Esophagus muscularis mucosa (tissue), 4 donors: ENCODE results near the gene TBC1D5. TPM values are rescaled to one million over a fixed set of nuclear protein-coding genes. Genes with fewer than 3 reads are reported as not detected.

Experiments
- DNase-seq: peaks from one replicate; pipeline ENCODE4 v3.0.0-alpha.2; 2017; ENCODE audit errors: extremely low spot score
- H3K27ac ChIP-seq, 4 donors: fragments of 200-600 bp; sonication (generic); replicated peaks in 1 of 4; 1 replicate in 3 of 4; 2 replicates in 1 of 4; pipeline ENCODE4 v1.5.1; 2016 to 2019; ENCODE audit warnings: mild to moderate bottlenecking in 1 of 4
- H3K27me3 ChIP-seq, 4 donors: fragments of 200-600 bp; sonication (generic); one replicate each; pipeline versions ENCODE4 v1.5.1 to v1.6.0; 2016 to 2019
- H3K36me3 ChIP-seq, 4 donors: fragments of 200-600 bp; sonication (generic); one replicate each; pipeline ENCODE4 v1.5.1; 2016 to 2019
- H3K4me1 ChIP-seq, 4 donors: fragments of 200-600 bp; sonication (generic); one replicate each; pipeline ENCODE4 v1.5.1; 2016 to 2019
- H3K4me3 ChIP-seq, 4 donors: fragments of 200-600 bp; sonication (generic); 1 replicate in 2 of 4; 2 replicates in 2 of 4; pipeline ENCODE4 v1.5.1; 2016 to 2019; ENCODE audit warnings: mild to moderate bottlenecking in 4 of 4, moderate library complexity in 1 of 4
- H3K9me3 ChIP-seq, 4 donors: fragments of 200-600 bp; sonication (generic); 1 replicate in 3 of 4; 2 replicates in 1 of 4; pipeline ENCODE4 v1.5.1; 2016 to 2019
- EP300 ChIP-seq: sonication (generic); formaldehyde crosslinking; IDR thresholded peaks from one replicate; pipeline ENCODE4 v1.6.1; 2017; ENCODE audit warnings: antibody characterized with exemption
- POLR2A ChIP-seq: fragments of 450-650 bp; IDR thresholded peaks from one replicate; pipeline ENCODE4 v1.6.1; 2017; ENCODE audit warnings: antibody characterized with exemption, moderate library complexity, mild to moderate bottlenecking, low read depth
- POLR2AphosphoS5 ChIP-seq, 2 donors: sonication (generic); formaldehyde crosslinking; IDR thresholded peaks; one replicate each; pipeline ENCODE4 v1.6.1; 2017; ENCODE audit warnings: antibody characterized with exemption in 2 of 2
- WGBS: methylation state at CpG from one replicate; pipeline ENCODE4 v1.1.5; 2018; 5-methylcytosine and 5-hydroxymethylcytosine counted together
- intact Hi-C: fragments of 100-400 bp; cut with DNase I; formaldehyde crosslinking; loops from one replicate; pipeline ENCODE4 v1.15.1; 2023
- total RNA-seq, 4 donors: library from RNA; depleted of rRNA; stranded (reverse); fragments of >200 nt; gene quantifications; one replicate each; pipeline versions ENCODE4 v1.1.0 to v1.2.1, GENCODE V29; 2016
- TF ChIP-seq, protein P1 (sequence below), 3 experiments: fragments of 200-600 bp in 2 of 3; fragments of 450-650 bp in 1 of 3; sonication (generic) in 2 of 3; IDR thresholded peaks; one replicate each; pipeline ENCODE4 v1.5.1; 2017 to 2019; ENCODE audit warnings: antibody characterized with exemption in 3 of 3, mild to moderate bottlenecking in 2 of 3, moderate library complexity in 1 of 3

TBC1D5 gene
- total RNA-seq, 4 donors from 2014 or later = 54.0 to 83.1 (median 63.6) TPM

DNA sequence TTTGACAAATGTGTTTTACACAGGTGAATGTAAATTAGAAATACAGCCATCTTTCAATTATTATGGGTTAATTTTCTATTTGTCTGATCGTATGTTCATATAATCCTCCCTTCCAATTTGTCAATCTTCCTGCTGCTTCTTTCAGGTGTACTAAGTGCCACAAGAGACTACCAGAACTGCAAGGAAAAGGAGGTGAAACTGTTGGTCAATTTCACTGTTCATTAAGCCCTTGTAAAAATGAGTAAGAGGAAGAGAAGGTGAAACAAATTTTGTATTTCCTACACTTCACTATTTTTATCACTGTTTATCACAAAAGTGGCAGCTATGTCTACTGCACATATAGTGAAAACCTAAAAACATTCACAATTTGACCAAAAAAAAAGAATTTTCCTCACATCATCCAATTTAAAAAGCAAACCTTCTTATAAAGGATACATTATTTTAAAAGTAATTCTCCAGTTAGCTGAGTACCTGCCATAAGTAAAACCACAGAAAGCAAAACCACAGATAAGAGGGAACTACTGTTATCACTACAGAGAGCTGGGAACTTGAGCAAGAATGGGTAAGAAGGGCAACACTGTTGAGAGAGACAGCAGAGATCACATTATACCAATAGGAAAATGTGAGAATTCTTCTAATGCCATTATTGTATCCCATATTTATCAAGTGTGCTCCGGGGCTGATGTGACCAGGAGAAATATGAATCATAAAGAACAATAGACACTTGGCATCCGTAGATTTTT lies 163.0 kb downstream of the TBC1D5 start:
- H3K36me3 ChIP-seq = no peaks in the 10 kb centered on the region
- no peak for TF ChIP-seq POLR2AphosphoS5 (IDR thresholded peaks at IDR 0.05)
- TF ChIP-seq, protein P1, sequence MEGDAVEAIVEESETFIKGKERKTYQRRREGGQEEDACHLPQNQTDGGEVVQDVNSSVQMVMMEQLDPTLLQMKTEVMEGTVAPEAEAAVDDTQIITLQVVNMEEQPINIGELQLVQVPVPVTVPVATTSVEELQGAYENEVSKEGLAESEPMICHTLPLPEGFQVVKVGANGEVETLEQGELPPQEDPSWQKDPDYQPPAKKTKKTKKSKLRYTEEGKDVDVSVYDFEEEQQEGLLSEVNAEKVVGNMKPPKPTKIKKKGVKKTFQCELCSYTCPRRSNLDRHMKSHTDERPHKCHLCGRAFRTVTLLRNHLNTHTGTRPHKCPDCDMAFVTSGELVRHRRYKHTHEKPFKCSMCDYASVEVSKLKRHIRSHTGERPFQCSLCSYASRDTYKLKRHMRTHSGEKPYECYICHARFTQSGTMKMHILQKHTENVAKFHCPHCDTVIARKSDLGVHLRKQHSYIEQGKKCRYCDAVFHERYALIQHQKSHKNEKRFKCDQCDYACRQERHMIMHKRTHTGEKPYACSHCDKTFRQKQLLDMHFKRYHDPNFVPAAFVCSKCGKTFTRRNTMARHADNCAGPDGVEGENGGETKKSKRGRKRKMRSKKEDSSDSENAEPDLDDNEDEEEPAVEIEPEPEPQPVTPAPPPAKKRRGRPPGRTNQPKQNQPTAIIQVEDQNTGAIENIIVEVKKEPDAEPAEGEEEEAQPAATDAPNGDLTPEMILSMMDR (IDR thresholded peaks at IDR 0.05) = no peak
- no peak for TF ChIP-seq EP300
- TF ChIP-seq POLR2A = no peak
- no peak for DNase-seq
- no peak overlapping the region for H3K27ac ChIP-seq
- WGBS = 71% methylated on average over 3 of the region's 3 CpGs
- intact Hi-C loops = no loop called here
- peaks cover 6 to 11% (median 9%) of the 10 kb centered on the region in 4 donors for H3K4me1 ChIP-seq
- no peaks in the 10 kb centered on the region for H3K9me3 ChIP-seq
- H3K4me3 ChIP-seq = no peak overlapping the region
- H3K27me3 ChIP-seq = no peaks in the 10 kb centered on the region

DNA sequence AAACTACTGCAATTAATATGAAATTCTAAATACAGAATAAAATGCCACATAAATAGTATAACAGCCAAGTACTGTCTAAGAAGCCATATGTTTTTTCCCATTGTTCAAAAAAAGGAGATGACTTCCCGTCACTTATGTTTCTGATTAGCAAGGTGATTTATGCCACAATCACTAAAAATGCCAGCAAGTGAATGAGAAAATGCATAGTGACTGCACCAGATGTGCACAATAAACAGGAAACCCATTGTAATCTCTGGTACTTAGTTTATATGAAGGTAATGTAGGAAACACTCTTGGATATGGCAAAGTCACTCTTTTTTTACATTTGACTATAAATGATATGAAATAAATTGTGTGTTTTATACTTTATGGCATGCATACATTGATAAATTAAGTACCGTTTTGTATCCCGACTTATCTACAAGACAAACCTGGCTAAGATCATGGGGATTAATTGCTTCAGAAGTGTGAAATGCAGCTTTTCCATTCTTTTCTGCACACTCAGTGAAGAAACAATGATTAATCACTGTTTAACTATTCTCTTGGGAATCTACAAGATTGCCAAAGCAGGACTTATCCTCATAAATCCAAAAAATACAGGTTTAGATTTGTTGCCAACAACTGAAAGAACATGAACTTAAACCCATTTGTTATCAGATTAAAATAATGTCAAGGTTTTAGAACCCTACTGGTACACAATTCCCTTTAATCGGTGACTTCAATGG lies 164.5 kb downstream of the TBC1D5 start:
- Histone ChIP-seq H3K27ac (no peak overlapping the region), H3K27me3 (no peaks in the 10 kb centered on the region), H3K4me1 (peaks cover 6 to 11% (median 9%) of the 10 kb centered on the region in 4 donors), H3K4me3 (no peak overlapping the region), H3K9me3 (no peaks in the 10 kb centered on the region), H3K36me3 (no peaks in the 10 kb centered on the region)
- no peak for TF ChIP-seq EP300
- TF ChIP-seq, protein P1 (IDR thresholded peaks at IDR 0.05) = no peak
- TF ChIP-seq POLR2A = no peak
- TF ChIP-seq POLR2AphosphoS5 (IDR thresholded peaks at IDR 0.05) = no peak
- DNase-seq = no peak
- intact Hi-C loops = no loop called here
- 50% methylated on average over 4 of the region's 4 CpGs for WGBS

DNA sequence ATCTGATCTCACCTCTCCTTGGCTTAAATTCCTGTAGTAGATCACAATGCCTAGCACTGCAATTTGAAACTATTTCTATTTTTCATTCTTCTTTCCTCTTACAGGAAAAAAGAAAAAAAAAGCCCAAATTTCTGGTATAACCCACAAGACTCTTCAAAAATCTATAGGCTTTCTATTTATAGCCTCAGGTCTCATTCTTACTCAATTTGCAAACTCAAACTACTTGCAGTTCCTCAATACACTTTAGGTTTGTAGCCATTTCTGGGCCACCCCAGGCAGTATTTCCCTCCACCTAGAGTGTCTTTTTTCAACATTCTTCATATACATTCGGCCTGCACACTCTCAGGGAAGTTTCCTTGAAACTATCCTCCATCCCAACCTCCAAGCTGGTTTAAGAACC lies 169.0 kb downstream of the TBC1D5 start:
- H3K9me3 ChIP-seq = no peaks in the 10 kb centered on the region
- H3K4me1 ChIP-seq = peaks cover 0 to 8% (median 7%) of the 10 kb centered on the region in 4 donors
- no peak overlapping the region for H3K4me3 ChIP-seq
- TF ChIP-seq POLR2AphosphoS5 (IDR thresholded peaks at IDR 0.05) = no peak
- TF ChIP-seq EP300 = no peak
- no peak for TF ChIP-seq POLR2A
- TF ChIP-seq, protein P1 (IDR thresholded peaks at IDR 0.05) = no peak
- H3K36me3 ChIP-seq = no peaks in the 10 kb centered on the region
- H3K27ac ChIP-seq = no peak overlapping the region
- DNase-seq = no peak
- WGBS = 86% methylated on average over 1 of the region's 1 CpG
- intact Hi-C loops = no loop called here
- H3K27me3 ChIP-seq = no peaks in the 10 kb centered on the region

DNA sequence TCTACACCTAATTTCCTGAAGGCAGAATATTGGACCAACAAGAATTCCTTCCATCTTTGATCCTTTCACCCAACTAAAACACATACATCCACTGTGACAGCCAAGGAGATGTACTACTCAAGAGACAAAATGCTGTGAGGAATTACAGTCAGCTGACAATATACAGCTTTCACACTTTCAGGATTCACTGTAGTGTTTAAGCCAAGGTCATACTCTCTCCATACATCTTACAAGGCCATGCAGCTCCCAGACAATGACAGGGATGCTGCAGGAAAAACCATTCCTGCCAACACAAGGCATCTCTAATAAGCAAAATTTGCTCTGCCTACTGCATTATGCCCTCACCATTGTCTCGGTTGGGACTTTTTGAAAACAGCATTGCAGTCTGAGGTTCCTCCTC lies 170.7 kb downstream of the TBC1D5 start:
- Histone ChIP-seq H3K9me3 (no peaks in the 10 kb centered on the region), H3K4me3 (no peak overlapping the region), H3K27me3 (no peaks in the 10 kb centered on the region), H3K27ac (no peak overlapping the region), H3K4me1 (no peaks in the 10 kb centered on the region), H3K36me3 (no peaks in the 10 kb centered on the region)
- no peak for TF ChIP-seq EP300
- no peak for TF ChIP-seq POLR2A
- TF ChIP-seq POLR2AphosphoS5 (IDR thresholded peaks at IDR 0.05) = no peak
- TF ChIP-seq, protein P1 (IDR thresholded peaks at IDR 0.05) = no peak
- intact Hi-C loops = no loop called here
- WGBS = 100% methylated on average over 1 of the region's 1 CpG
- no peak for DNase-seq
